ENCODE results near the gene GJB2.
"Not testable (repeated sequence)": the region's sequence is repeated elsewhere in the genome, so short reads cannot be mapped to it uniquely, and the experiment has no call there.

Gene GJB2

DNA sequence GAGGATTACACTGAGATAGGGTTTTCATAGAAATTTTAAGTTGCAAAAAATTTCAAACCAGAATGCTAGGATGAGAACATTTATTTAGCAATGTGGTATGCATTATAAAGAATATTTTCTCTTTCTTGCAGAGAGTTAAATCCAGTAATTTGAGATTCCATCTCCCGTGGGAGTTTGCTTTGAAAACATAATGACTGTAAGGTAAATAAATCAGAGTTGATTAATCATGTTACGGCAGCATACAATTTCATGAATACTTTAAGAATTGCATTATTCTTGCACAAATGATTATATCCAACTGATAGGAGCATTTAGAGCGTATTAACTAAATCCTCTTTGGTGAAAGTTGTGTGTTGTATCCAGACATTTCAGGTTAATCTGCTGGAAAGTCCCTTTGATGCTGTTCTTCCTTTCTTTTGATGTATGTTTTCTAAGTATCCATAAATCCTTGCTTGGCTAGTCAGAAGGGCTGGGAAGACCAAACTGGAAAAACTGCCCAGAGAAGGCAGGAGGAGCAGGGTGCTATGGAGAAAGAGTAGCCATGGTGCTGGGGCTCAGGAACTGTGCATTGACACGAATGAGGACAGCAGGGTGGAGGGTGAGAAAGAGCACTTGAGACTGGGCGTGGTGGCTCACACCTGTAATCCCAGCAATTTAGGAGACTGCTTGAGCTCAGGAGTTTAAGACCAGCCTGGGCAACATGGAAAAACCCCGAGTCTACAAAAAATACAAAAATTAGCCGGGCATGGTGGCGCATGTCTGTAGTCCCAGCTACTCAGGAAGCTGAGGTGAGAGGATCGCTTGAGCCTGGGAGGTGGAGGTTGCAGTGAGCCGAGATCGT is 27.1 kb downstream of the GJB2 start:
- DNase-seq = peak; percentile 17

DNA sequence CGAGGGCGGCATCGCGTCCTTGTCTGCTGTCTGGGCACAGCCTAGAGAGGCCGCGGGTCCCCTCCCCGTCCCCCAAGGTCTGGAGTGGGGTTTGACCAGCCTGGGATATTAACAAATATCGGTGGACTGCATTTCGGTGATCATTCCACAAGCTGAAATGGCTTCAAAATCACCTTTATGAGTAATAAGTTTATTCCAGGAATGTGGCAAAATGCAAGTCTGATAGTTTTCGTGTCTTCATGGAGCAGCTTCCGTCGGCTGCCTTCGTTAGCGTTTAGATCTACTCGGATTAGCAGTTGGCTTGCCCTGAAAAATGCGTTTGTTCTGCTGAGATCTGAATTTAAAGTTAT is 30.8 kb downstream of the GJB2 start:
- no peak for DNase-seq

DNA sequence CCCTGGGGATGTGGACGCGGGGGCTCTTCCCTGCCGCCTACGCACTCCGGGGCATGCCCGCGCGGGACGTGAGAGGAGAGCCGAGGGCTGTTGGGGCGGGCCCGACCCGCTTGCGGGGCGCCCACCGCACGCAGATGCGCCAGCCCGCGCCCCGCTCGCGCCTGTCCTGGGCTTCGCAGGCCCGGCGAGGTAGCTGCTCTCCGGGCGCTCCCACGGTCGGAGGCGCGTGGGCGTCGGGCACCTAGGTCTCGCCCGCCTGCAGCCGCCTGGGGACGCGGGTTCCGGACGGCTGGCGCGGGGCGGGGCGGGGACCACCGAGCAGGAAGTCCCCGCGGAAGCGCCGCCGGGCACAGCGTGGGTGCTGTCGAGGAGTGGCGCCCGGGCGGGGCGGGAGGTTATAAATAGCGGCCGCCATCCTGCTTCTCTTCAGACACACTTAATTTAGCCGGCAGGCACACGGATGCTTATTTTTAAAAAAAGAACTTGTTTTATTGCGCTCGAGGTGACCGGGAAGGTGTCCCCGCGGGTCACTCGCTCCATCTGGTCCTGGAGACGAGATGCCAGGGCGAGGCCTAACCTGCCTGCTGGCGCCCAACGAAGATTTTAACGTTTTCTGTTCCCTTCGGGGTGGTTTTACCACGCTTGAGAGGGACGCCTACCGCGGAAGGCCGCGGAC is 31.3 kb downstream of the GJB2 start:
- no peak for DNase-seq

DNA sequence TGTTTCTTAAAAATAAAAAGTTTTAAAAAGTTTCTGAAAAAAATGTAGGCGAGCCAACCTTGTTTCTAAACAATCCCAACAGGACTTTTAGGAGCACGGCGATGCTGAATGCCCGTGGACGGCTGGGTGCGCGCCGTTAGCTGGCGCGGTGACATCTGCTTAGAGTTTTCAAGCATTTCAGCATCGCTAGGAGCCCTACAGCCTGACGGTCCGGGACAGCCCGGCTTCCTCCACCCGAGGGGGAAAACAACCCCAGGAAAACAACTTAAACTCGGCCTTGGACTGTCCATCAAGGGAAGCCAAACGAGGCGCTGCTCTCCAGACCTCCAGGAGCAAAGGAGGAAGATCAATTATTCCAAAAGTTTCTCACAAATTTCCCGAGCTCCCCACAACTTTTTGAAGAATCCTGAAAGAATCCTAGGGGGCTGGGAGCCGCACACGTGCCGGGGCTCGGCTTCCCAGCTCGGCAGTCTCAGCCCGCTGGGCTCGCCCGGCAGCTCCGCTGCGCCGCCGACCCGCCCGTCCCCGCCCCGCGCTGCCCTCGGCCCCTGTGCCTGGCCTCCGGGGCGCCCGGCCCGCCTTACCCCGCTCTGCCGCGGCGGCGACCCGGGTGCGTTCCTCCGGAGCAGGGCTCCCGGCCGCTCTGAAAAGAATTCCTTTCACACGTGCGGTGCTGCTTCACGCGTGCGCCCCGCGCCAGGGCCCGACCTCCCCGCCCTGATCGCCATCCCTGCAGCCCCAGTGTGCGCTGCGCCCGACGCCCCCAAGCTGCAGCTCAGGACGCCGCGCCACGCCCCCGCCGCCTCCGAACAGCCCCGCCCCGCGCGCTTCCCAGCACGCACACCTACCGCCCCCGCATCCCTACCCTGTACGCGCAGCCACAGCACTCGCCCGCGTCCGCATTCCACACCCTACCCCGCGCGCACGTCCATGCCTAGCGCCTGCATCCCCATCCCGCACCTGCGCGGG is 32.1 kb downstream of the GJB2 start, which contains the start of gene GJA3:
TSS of gene GJA3 (minus strand) at position 747 of the 969 bp plus-strand sequence. CDS start 17,764 bp downstream, outside the sequence.
- peak; percentile 6 for DNase-seq

DNA sequence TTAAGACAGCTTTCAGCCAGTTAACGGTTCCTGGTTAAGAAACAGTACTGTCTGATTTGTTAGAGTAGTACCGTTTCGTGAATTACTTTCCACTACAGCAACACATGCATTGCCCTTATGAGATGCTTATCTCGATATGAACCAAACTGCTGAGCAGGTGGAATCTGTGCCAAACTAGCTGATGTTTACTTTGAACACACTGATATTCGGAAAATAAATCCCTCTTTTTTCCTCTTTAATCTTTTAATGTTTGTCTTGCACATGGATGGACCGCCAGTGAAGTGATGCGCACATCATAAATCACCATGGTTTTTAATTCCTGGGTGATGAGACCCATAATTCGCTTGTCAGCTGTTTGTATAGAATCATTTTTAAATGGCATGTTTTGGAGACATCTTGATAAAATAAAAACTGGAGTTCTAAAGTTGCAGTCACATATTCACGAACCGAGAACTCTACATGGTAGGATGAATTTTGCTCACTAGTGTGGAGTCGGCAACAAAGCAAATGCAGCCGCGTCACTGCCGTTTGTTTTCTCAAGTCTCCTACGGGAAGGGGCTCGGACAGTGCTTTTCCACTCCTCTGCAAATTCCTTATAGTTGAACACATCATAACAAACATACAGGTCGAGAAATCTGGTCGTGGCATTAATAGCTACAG is 33.0 kb downstream of the GJB2 start:
- peak; percentile 1 for DNase-seq

DNA sequence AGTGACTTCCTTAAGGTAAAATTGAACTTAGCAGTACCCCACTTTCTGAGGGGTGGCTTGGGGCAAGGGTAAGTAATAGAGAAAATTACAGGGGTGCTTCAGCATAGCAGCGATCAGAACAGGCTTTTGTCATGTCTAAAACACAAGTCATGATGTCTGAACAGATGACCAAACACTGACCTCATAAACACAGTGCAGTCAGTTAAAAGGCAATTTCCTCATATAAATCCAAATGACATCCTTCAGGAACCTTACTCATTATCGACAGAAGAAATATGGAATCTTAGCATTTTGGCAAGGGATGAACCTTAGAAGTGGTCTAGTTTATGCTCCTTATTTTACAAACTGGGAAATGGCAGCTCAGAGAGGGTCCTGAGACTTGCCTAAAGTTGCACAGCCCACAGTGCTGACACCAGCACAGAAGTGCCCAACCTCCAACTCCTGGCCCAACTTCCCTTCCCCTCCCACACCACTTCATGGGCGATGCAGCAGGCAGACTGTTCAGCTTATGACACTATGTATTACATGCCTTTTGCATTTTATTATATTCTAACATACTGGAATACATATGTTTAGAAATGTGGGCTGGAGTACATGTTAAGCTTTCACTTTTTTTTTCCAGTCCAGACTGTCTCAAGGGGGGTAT is 35.5 kb downstream of the GJB2 start:
- DNase-seq = no peak

DNA sequence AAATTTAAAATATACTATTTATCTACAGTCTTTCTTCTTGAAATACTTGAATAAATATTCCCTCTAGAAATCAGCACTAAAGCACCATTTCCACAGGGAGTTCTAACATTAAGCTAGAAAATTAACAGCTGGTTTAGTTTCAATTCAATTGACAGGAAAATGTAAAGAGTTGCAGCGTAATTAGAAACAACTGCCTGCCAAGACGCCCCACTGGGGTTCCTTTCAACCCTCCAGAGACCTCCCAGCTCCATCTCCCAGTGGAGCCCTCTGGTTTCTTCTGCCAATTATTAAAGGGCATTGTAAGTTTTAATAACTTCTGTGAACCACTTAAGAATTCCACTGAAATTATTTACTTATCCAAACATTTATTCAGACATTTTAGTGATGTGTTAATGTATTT is 36.0 kb downstream of the GJB2 start:
- no peak for DNase-seq

DNA sequence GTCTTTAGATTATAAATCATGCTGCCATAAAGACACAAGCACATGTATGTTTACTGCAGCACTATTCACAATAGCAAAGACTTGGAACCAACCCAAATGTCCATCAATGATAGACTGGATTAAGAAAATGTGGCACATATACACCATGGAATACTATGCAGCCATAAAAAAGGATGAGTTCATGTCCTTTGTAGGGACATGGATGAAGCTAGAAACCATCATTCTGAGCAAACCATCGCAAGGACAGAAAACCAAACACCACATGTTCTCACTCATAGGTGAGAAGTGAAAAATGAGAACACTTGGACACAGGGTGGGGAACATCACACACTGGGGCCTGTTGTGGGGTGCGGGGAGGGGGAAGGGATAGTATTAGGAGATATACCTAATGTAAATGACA is 39.4 kb downstream of the GJB2 start:
- not testable (repeated sequence) for DNase-seq

DNA sequence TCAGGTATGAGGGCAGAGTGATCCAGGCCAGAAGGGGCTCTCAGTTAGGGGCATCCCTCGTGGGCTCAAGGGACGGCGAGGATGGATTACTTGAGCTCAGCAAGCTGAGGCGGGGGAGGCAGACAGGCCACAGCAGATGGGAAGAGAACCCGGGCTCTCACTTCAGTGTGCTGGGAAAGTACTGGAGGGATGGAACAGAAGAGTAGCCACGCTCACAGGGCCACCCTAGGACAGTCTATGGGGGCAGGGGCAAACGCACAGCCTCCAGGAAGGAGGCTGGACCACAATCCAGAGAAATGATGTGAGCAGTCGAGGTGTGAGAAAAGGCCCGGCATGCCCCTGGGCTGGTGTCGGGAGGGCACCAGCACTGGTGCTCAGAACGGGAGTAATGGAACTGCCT is 41.1 kb downstream of the GJB2 start:
- DNase-seq = no peak

DNA sequence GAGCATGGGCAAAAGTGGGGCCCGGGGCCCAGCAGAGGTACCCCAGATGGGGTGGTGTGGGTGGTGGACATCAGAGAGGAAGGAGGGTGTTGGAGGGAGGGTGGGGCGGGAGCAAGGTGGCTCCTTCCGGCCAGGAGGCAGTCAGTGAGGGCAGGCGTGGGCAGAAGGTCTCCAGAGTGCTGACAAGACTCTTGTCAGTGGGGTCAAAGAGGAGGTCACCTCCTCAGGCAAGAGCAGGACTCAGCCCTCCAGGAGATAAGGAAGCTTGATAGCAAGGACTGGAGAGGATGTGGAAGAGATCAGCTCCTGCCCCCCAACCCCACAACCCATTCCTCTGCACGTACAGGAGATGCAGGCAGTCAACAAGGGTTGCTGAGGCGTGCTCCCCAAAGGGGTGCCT is 41.7 kb downstream of the GJB2 start:
- DNase-seq = no peak

DNA sequence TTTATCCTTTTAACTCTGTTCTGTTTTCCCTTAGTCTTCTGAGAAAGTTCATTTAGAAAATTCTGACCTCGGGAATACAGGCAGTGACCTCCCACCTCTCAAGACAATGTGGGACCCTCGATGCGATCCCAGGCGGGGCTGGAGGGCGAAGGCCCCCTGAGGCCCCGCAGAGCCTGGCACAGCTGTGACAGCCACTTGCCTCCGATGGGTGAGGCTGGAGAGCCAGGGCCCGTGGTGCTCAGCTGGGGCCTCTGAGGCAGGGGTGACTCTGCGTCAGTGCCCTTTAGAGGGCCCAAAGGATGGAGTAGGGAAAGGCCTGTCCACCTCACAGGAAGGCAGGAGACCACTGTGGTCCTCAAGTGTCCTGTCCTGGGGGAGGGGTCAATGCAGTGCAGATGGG is 42.2 kb downstream of the GJB2 start:
- no peak for DNase-seq

DNA sequence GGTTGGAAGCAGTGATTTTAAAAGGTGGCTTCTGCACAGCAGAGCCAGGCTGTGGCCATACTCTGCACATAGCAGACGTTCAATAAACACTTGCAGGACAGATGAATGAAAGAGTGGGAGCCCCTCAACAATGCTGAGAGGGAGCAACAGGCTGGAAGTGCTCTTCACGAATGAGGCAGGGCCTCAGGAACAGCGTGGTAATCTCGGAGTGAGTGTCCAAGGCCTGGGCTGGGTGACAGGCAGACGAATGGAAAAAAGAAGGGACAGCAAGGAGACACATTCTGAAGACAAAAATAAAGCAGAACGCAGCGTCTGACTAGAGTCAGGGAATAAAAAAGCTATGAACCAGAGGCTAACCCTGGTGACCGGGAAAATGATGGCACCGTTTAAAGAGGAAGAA is 43.0 kb downstream of the GJB2 start:
- no peak for DNase-seq

DNA sequence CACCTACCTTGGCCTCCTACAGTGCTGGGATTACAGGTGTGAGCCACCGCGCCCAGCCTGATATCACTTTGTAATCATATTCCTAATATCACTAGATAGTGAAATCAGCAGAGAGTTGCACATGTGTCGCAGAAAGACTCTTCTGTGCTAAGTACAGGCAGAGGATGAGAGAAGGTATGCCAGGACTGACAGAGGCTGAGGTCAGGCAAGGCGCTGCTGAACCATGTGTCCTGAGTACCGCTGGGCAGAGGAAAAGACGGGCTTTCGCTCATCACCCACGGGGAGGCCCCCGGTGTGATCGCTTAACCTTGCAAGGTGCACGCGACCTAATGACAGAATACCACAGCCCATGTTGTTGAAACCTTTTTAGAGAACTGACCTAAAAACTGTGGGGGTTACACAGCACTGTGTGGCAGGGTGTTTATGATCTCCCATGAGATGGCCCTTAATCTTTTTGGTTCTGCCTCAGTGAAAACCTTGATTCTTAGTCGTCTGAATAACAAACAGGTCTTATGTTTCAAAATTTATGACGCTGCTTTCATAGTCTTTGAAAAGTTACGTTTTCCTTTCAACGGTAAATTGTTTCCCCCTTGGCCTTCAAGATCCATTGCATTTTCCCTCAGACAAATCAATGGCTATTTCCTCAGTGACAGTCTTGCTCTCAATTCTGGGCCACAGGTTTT is 44.1 kb downstream of the GJB2 start:
- DNase-seq = no peak

DNA sequence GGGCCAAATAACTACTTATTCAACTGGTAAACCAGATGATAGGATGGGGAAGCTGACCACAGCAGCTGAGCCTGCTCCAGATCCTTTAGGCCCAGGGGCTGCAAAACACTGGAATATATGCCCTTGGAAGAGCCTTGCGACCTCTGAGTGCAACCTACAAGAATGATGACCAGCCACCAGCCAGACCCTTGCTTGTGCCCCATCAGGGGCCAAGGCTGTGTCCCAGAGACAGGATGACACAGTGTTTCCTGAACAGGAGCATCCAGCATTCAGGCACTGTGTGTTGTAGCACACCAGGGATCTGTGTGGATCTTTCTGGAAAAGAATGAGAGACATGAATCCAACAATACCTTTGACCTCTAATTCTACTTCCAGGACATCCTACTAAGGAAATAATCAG is 46.4 kb downstream of the GJB2 start:
- DNase-seq = no peak

DNA sequence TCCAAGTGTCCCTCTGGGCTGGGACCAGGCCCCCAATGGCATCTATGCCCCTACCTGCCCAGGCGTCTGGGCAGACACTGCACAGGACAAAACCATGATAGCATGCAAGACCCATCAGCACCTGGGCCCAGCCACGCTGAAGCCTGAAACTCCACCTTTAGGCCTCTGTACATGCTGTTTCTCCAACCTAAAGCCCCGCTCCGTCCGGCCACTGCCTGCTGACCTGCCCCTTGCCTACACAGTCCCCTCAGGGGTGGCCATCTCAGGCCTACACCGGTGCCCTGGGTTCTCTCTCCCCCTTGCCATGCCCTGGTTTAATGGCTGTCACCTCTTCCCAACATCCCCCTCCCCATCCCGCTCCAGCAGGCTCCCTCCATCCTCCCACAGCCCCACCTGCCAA is 47.2 kb downstream of the GJB2 start:
- no peak for DNase-seq

DNA sequence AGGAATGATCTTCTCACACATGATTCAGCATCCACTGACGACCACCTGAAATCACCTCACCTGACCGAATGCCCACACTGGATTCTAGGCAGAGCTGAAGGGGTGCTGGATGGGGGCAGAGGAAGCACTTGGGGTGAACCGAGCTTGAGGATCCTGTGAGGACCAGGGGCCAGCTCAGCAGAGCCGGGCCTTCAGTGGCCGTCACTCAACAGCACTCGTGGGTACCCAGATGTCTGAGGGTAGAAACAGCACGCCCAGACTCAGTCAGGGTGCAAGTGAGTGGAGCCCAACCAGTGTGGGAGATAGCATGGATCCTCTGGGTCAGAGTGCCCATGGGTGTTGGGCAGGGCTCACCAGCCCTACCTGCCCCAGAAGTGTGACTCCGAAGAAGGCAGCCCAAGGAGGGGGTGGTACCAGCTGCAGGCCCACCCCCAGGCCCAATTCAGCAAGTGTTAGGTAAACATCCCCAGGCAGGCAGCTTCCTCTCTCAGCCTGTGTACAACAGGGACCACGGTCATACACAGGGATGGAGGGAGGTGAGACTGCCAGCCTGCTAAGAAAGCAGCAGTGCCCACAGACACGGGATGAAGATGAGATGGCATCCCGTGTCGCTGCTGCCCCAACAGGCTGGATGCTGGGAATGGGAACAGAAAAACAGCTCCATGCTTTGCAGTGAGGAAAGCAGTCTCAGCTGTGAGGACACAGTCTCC is 48.4 kb downstream of the GJB2 start:
- DNase-seq = no peak

DNA sequence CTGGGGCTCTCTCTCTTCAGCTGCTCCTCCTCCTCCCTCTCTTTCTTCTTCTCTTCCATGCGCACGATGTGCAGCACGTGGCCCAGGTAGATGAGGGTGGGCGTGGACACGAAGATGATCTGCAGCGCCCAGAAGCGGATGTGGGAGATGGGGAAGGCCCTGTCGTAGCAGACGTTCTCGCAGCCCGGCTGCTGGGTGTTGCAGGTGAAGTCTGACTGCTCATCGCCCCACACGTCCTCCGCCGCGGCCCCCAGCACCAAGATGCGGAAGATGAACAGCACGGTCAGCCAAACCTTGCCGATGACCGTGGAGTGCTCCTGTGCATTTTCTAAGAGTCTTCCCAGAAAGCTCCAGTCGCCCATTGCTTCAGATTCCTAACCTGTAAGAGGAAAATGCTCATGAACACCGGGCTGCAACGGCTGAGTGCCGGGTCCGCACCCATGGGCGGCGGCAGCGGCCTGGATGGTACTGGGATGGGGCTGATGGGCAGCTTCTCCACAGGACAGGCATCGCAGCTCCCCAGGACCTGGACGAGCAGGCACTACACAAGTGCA is 49.7 kb downstream of the GJB2 start:
- DNase-seq = no peak

DNA sequence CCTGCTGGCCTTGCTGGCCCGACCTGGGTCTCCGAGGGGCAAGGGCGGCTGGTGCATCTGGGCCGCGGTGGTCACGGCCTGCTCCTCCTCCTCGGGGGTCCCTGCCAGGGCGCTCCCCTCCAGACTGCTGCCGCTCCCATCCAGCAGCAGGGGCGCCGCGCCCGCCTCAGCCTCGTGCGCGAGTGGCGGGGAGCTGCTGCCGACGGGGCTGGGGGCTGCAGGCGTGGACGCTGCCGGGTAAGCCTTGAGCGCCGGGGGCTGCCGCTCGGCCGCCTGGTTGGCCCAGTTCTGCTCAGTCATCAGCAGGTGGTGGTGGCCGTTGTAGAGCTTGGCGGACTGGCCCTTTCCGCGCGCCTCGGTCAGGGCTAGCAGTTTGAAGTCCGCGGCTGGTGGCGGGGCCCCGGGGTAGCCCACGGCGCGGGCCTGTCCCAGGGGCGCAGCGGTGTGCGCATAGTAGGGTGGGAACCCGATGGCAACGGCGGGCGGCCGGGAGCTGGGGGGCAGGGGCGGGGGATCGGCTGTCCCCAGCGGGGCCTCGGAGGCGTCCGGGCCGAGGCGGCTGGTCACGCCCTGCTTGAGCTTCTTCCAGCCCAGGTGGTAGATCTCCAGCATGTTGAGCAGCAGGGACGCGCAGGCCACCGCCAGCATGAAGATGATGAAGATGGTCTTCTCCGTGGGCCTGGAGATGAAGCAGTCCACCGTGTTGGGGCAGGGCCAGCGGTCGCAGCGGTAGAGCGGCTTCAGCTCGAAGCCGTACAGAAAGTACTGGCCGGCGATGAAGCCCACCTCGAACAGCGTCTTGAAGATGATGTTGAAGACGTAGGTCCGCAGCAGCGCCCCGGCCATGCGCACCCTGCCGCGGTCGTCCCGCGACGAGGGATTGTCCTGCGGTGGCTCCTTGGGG is 50.5 kb downstream of the GJB2 start:
- DNase-seq = no peak

DNA sequence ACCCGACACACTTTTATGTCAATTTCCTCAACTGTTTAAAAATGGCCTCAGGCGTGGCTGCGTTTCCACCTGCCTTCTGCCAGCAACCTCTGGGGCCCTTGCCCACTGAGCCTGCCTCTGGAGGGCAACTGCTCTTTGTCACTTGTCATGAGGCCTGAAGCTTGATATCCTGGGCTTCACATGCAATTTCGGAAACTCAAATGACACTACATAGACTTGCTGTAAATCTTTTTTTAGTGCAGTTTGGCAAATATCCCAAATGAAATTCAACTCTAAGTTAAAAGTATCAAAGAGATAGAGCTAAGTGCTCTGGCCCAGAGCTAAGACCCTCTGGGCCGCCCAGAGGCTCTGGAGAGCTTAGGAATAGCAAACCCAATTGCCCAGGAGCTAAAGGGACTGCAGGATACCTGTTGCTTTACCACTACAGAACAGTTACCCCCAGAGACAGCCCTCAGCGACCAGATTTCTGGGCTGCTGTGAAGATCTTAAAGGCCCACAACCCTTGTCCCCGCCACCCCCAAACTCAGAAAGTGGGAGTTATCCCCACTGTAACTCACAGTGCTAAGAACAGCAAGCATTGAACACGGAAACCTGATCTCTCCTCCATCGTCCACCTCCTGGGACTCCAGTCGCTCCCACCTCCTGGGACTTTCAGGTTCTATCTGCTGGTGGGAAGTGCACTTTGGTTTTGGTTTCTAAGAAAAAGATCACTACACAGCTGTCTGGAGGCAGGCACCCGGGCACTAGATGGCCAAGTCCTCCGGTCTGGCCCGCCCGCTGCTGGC is 51.3 kb downstream of the GJB2 start:
- no peak for DNase-seq

Measured in NCI-H345 (cell line).